ENCODE data around the gene CRYBG2.

DNA sequence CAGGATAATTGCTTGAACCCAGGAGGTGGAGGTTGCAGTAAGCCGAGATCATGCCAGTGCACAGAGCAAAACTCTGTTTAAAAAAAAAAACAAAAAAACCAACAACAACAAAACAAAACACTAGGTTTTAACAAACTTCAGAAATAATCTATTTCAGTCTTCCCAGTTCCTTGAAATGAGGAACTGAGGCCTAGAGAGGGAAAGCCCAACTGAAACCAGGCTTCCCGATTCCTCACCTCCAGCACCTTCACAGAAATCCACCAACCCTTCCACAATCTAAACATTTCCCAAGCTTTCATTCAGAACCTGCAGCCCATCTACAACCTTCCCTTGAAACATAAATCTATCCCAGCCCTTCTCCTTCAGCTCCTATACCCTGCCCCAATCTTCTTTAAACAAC is 36.8 kb downstream of the CRYBG2 start:
- TF ChIP-seq, protein P1, sequence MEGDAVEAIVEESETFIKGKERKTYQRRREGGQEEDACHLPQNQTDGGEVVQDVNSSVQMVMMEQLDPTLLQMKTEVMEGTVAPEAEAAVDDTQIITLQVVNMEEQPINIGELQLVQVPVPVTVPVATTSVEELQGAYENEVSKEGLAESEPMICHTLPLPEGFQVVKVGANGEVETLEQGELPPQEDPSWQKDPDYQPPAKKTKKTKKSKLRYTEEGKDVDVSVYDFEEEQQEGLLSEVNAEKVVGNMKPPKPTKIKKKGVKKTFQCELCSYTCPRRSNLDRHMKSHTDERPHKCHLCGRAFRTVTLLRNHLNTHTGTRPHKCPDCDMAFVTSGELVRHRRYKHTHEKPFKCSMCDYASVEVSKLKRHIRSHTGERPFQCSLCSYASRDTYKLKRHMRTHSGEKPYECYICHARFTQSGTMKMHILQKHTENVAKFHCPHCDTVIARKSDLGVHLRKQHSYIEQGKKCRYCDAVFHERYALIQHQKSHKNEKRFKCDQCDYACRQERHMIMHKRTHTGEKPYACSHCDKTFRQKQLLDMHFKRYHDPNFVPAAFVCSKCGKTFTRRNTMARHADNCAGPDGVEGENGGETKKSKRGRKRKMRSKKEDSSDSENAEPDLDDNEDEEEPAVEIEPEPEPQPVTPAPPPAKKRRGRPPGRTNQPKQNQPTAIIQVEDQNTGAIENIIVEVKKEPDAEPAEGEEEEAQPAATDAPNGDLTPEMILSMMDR (IDR thresholded peaks at IDR 0.05; ENCODE audit: low read depth, low read length) = no peak
- no peak for TF ChIP-seq POLR2A (IDR thresholded peaks at IDR 0.05; ENCODE audit: extremely low read depth, insufficient read length)
- TF ChIP-seq, protein P2, sequence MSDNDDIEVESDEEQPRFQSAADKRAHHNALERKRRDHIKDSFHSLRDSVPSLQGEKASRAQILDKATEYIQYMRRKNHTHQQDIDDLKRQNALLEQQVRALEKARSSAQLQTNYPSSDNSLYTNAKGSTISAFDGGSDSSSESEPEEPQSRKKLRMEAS (IDR thresholded peaks at IDR 0.05; ENCODE audit: low read depth, low read length) = no peak
- no peak for TF ChIP-seq MYC (IDR thresholded peaks at IDR 0.05; ENCODE audit: low read depth, low read length)
